GM11168 (cell line): Measurements from ENCODE around the gene ZNF23.

Experiments
- in situ Hi-C: fragments of 300-500 bp; cut with MboI; formaldehyde crosslinking; loops from one replicate; pipeline ENCODE4 v1.12.0; 2022; ENCODE audit warnings: low sequenced_read_pairs; ENCODE audit not compliant: unreplicated experiment

Gene ZNF23

GRCh38 chr16:71430744-71431143 is 31.3 kb downstream of the ZNF23 start:
- in situ Hi-C loops = no loop called here

- in situ Hi-C loops = no loop called here
Measured at GRCh38 chr16:71429581-71429980, 32.5 kb downstream of the ZNF23 start.

GRCh38 chr16:71428883-71429282 is 33.2 kb downstream of the ZNF23 start:
- in situ Hi-C loops = no loop called here

GRCh38 chr16:71428385-71428784 is 33.7 kb downstream of the ZNF23 start:
- in situ Hi-C loops = no loop called here

- in situ Hi-C loops = no loop called here
Measured at GRCh38 chr16:71426880-71427615, 35.0 kb downstream of the ZNF23 start.

- in situ Hi-C loops = no loop called here
Measured at GRCh38 chr16:71426069-71426879, 35.8 kb downstream of the ZNF23 start.

GRCh38 chr16:71425746-71426068 is 36.3 kb downstream of the ZNF23 start:
- in situ Hi-C loops = no loop called here

- in situ Hi-C loops = no loop called here
Measured at GRCh38 chr16:71424626-71425025, 37.4 kb downstream of the ZNF23 start.

- in situ Hi-C loops = no loop called here
Measured at GRCh38 chr16:71423865-71424264, 38.2 kb downstream of the ZNF23 start.

- in situ Hi-C loops = no loop called here
Measured at GRCh38 chr16:71423016-71423415, 39.0 kb downstream of the ZNF23 start.

GRCh38 chr16:71421911-71422310 is 40.1 kb downstream of the ZNF23 start:
- in situ Hi-C loops = no loop called here

- in situ Hi-C loops = loop anchor here (10.0 kb wide), 1 partner anchor 201 kb away; no protein-coding TSS in a partner anchor
Measured at GRCh38 chr16:71414038-71414437, 48.0 kb downstream of the ZNF23 start.

GRCh38 chr16:71413341-71413740 is 48.7 kb downstream of the ZNF23 start:
- in situ Hi-C loops = loop anchor here (10.0 kb wide), 1 partner anchor 201 kb away; no protein-coding TSS in a partner anchor

GRCh38 chr16:71412270-71413160 is 49.5 kb downstream of the ZNF23 start:
- in situ Hi-C loops = loop anchor here (10.0 kb wide), 1 partner anchor 202 kb away; no protein-coding TSS in a partner anchor

GRCh38 chr16:71410146-71410545 is 51.9 kb downstream of the ZNF23 start:
- in situ Hi-C loops = loop anchor here (10.0 kb wide), 1 partner anchor 205 kb away; no protein-coding TSS in a partner anchor

- in situ Hi-C loops = no loop called here
Measured at GRCh38 chr16:71409011-71409775, 52.9 kb downstream of the ZNF23 start.

- in situ Hi-C loops = no loop called here
Measured at GRCh38 chr16:71408536-71408935, 53.5 kb downstream of the ZNF23 start.

- in situ Hi-C loops = no loop called here
Measured at GRCh38 chr16:71407731-71408130, 54.3 kb downstream of the ZNF23 start.

- in situ Hi-C loops = no loop called here
Measured at GRCh38 chr16:71406724-71407123, 55.3 kb downstream of the ZNF23 start.

GRCh38 chr16:71406316-71406715 is 55.7 kb downstream of the ZNF23 start:
- in situ Hi-C loops = no loop called here
